Activated CD8-positive, alpha-beta memory T cell treated with anti-CD3 and anti-CD28 coated beads, Interleukin-2, amount 10 ng/mL, durations not matched to agents 7 days and 5 days (primary cell): ENCODE measurements around the gene PRSS23. TPM values are rescaled to one million over a fixed set of nuclear protein-coding genes. Genes with fewer than 3 reads are reported as not detected.

Experiments used
- ATAC-seq: fragments of 150-1000 bp; cut with Tn5 transposase; one replicate; pipeline ENCODE4 v1.10.0; 2021; ENCODE audit warnings: moderate library complexity
- CTCF ChIA-PET: fragments of 350-600 bp; sonication (Branson Sonifier 250); formaldehyde crosslinking; loops from one replicate; lab custom pipeline; 2021; ENCODE audit warnings: antibody characterized with exemption; lab: Charles Lee
- DNase-seq: peaks from one replicate; pipeline ENCODE4 v3.0.0-alpha.2; 2020
- H3K27ac Mint-ChIP-seq: one replicate; pipeline ENCODE4 v1.8.0; 2021; ENCODE audit warnings: mild to moderate bottlenecking, mixed read lengths
- H3K27me3 Mint-ChIP-seq: one replicate; pipeline ENCODE4 v1.8.0; 2021; ENCODE audit warnings: mixed read lengths
- H3K36me3 Mint-ChIP-seq: one replicate; pipeline ENCODE4 v1.8.0; 2021; ENCODE audit warnings: mild to moderate bottlenecking, mixed read lengths
- H3K4me1 Mint-ChIP-seq: one replicate; pipeline ENCODE4 v1.8.0; 2021; ENCODE audit warnings: mixed read lengths
- H3K4me3 Mint-ChIP-seq: one replicate; pipeline ENCODE4 v1.8.0; 2021; ENCODE audit warnings: mild to moderate bottlenecking, moderate library complexity, mixed read lengths
- H3K9me3 Mint-ChIP-seq: one replicate; pipeline ENCODE4 v1.8.0; 2022; ENCODE audit warnings: low read depth, mixed read lengths
- total RNA-seq, 2 experiments: library from RNA; stranded (reverse); gene quantifications; one replicate each; pipeline ENCODE4 v1.2.3, GENCODE V29; 2021

Gene PRSS23
- total RNA-seq, 2 experiments from 2014 or later = 0.85 to 4.9 TPM

- Mint-ChIP-seq H3K27me3 (peaks cover 48% of the 10 kb centered on the region), H3K4me3 (no peak overlapping the region), H3K27ac (no peak overlapping the region), H3K9me3 (no peaks in the 10 kb centered on the region), H3K36me3 (no peaks in the 10 kb centered on the region), H3K4me1 (no peaks in the 10 kb centered on the region)
- CTCF ChIA-PET = no interaction called here
- no peak for ATAC-seq
- DNase-seq = no peak
Measured at GRCh38 chr11:86775361-86775760, 25.0 kb upstream of the PRSS23 start.

- CTCF ChIA-PET = interaction anchor here (1.6 kb wide), 1 partner anchor 325 kb away, joined by 3 read pairs; no protein-coding TSS in a partner anchor
- DNase-seq (no peak), ATAC-seq (no peak)
- H3K36me3 Mint-ChIP-seq = no peaks in the 10 kb centered on the region
- no peak overlapping the region for H3K27ac Mint-ChIP-seq
- no peaks in the 10 kb centered on the region for H3K9me3 Mint-ChIP-seq
- no peak overlapping the region for H3K4me3 Mint-ChIP-seq
- H3K27me3 Mint-ChIP-seq = peaks cover 37% of the 10 kb centered on the region
- H3K4me1 Mint-ChIP-seq = no peaks in the 10 kb centered on the region
Measured at GRCh38 chr11:86781546-86781945, 18.8 kb upstream of the PRSS23 start.

- no peaks in the 10 kb centered on the region for H3K36me3 Mint-ChIP-seq
- no peaks in the 10 kb centered on the region for H3K4me1 Mint-ChIP-seq
- no peaks in the 10 kb centered on the region for H3K9me3 Mint-ChIP-seq
- DNase-seq (no peak), ATAC-seq (no peak)
- no peak overlapping the region for H3K27ac Mint-ChIP-seq
- no peak overlapping the region for H3K4me3 Mint-ChIP-seq
- peaks cover 40% of the 10 kb centered on the region for H3K27me3 Mint-ChIP-seq
- CTCF ChIA-PET = no interaction called here
Measured at GRCh38 chr11:86782742-86783141, 17.6 kb upstream of the PRSS23 start.

- ATAC-seq (no peak), DNase-seq (no peak)
- no peak overlapping the region for H3K4me3 Mint-ChIP-seq
- no peaks in the 10 kb centered on the region for H3K4me1 Mint-ChIP-seq
- CTCF ChIA-PET = no interaction called here
- H3K9me3 Mint-ChIP-seq = no peaks in the 10 kb centered on the region
- H3K27me3 Mint-ChIP-seq = peaks cover 43% of the 10 kb centered on the region
- H3K36me3 Mint-ChIP-seq = no peaks in the 10 kb centered on the region
- H3K27ac Mint-ChIP-seq = no peak overlapping the region
Measured at GRCh38 chr11:86783661-86784060, 16.7 kb upstream of the PRSS23 start.

- H3K36me3 Mint-ChIP-seq = no peaks in the 10 kb centered on the region
- CTCF ChIA-PET = no interaction called here
- H3K9me3 Mint-ChIP-seq = no peaks in the 10 kb centered on the region
- H3K27me3 Mint-ChIP-seq = peaks cover 45% of the 10 kb centered on the region
- no peak for DNase-seq
- H3K27ac Mint-ChIP-seq = no peak overlapping the region
- H3K4me3 Mint-ChIP-seq = no peak overlapping the region
- no peak for ATAC-seq
- no peaks in the 10 kb centered on the region for H3K4me1 Mint-ChIP-seq
Measured at GRCh38 chr11:86784241-86784681, 16.1 kb upstream of the PRSS23 start.

- Mint-ChIP-seq H3K9me3 (no peaks in the 10 kb centered on the region), H3K27me3 (peaks cover 44% of the 10 kb centered on the region), H3K4me1 (no peaks in the 10 kb centered on the region), H3K27ac (no peak overlapping the region), H3K4me3 (no peak overlapping the region), H3K36me3 (no peaks in the 10 kb centered on the region)
- CTCF ChIA-PET = no interaction called here
- no peak for ATAC-seq
- DNase-seq = no peak
Measured at GRCh38 chr11:86785576-86785975, 14.8 kb upstream of the PRSS23 start.

- ATAC-seq = no peak
- Mint-ChIP-seq H3K4me1 (no peaks in the 10 kb centered on the region), H3K27me3 (peaks cover 45% of the 10 kb centered on the region), H3K9me3 (no peaks in the 10 kb centered on the region), H3K36me3 (no peaks in the 10 kb centered on the region), H3K27ac (no peak overlapping the region), H3K4me3 (no peak overlapping the region)
- DNase-seq = no peak
- CTCF ChIA-PET = interaction anchor here (0.8 kb wide), 1 partner anchor 30 kb away, joined by 3 read pairs; no protein-coding TSS in a partner anchor
Measured at GRCh38 chr11:86787018-86787536, 13.3 kb upstream of the PRSS23 start.

GRCh38 chr11:86787656-86788055 is 12.7 kb upstream of the PRSS23 start:
- no peak for DNase-seq
- CTCF ChIA-PET = no interaction called here
- Mint-ChIP-seq H3K4me1 (no peaks in the 10 kb centered on the region), H3K27ac (no peak overlapping the region), H3K36me3 (no peaks in the 10 kb centered on the region), H3K9me3 (no peaks in the 10 kb centered on the region), H3K27me3 (peaks cover 50% of the 10 kb centered on the region), H3K4me3 (no peak overlapping the region)
- no peak for ATAC-seq

- Mint-ChIP-seq H3K9me3 (no peaks in the 10 kb centered on the region), H3K27ac (no peak overlapping the region), H3K4me3 (no peak overlapping the region), H3K36me3 (no peaks in the 10 kb centered on the region), H3K4me1 (no peaks in the 10 kb centered on the region), H3K27me3 (peaks cover 56% of the 10 kb centered on the region)
- CTCF ChIA-PET = interaction anchor here (0.7 kb wide), 1 partner anchor 14 kb away, joined by 3 read pairs; no protein-coding TSS in a partner anchor
- no peak for ATAC-seq
- no peak for DNase-seq
Measured at GRCh38 chr11:86790195-86790725, 10.1 kb upstream of the PRSS23 start.

GRCh38 chr11:86790867-86791849 is 9.2 kb upstream of the PRSS23 start:
- Mint-ChIP-seq H3K9me3 (no peaks in the 10 kb centered on the region), H3K27ac (no peak overlapping the region), H3K27me3 (peaks cover 59% of the 10 kb centered on the region), H3K36me3 (no peaks in the 10 kb centered on the region), H3K4me1 (no peaks in the 10 kb centered on the region), H3K4me3 (no peak overlapping the region)
- ATAC-seq (no peak), DNase-seq (no peak)
- CTCF ChIA-PET = no interaction called here

- H3K27me3 Mint-ChIP-seq = peaks cover 57% of the 10 kb centered on the region
- ATAC-seq = no peak
Measured at GRCh38 chr11:86792150-86792549, 8.2 kb upstream of the PRSS23 start.

GRCh38 chr11:86793307-86793706 is 7.0 kb upstream of the PRSS23 start:
- CTCF ChIA-PET = interaction anchor here (0.9 kb wide), 1 partner anchor 14 kb away, joined by 3 read pairs; no protein-coding TSS in a partner anchor
- no peak for ATAC-seq
- no peak overlapping the region for H3K4me3 Mint-ChIP-seq
- no peaks in the 10 kb centered on the region for H3K9me3 Mint-ChIP-seq
- H3K27ac Mint-ChIP-seq = no peak overlapping the region
- DNase-seq = no peak
- H3K4me1 Mint-ChIP-seq = no peaks in the 10 kb centered on the region
- no peaks in the 10 kb centered on the region for H3K36me3 Mint-ChIP-seq
- H3K27me3 Mint-ChIP-seq = peaks cover 56% of the 10 kb centered on the region

More at GRCh38 chr11:86792150-86792549, 8.2 kb upstream of the PRSS23 start:
- H3K4me1 Mint-ChIP-seq = no peaks in the 10 kb centered on the region
- no peaks in the 10 kb centered on the region for H3K9me3 Mint-ChIP-seq
- CTCF ChIA-PET = no interaction called here
- H3K36me3 Mint-ChIP-seq = no peaks in the 10 kb centered on the region
- DNase-seq = no peak
- H3K27ac Mint-ChIP-seq = no peak overlapping the region
- no peak overlapping the region for H3K4me3 Mint-ChIP-seq

GRCh38 chr11:86795511-86795910 is 4.8 kb upstream of the PRSS23 start:
- peaks cover 56% of the 10 kb centered on the region for H3K27me3 Mint-ChIP-seq
- DNase-seq = no peak
- H3K4me3 Mint-ChIP-seq = no peak overlapping the region
- H3K4me1 Mint-ChIP-seq = no peaks in the 10 kb centered on the region
- H3K9me3 Mint-ChIP-seq = no peaks in the 10 kb centered on the region
- no peak overlapping the region for H3K27ac Mint-ChIP-seq
- H3K36me3 Mint-ChIP-seq = no peaks in the 10 kb centered on the region
- no peak for ATAC-seq
- CTCF ChIA-PET = interaction anchor here (0.6 to 2.3 kb wide), 2 partner anchors 9 to 108 kb away, joined by 4 to 8 read pairs; no protein-coding TSS in a partner anchor
